ENCODE data around the gene TBL3. TPM values are rescaled to one million over a fixed set of nuclear protein-coding genes. Genes with fewer than 3 reads are reported as not detected.

TBL3 gene
- total RNA-seq, 1 donor from 2014 or later, result 24.4 TPM

GRCh38 chr16:2023092-2024031 is 51.5 kb downstream of the TBL3 start:
- H3K36me3 ChIP-seq (ENCODE audit: insufficient read depth, low read length), result no peaks in the 10 kb centered on the region
- Mint-ChIP-seq H3K36me3 (ENCODE audit: low read depth, unreplicated experiment) (no peaks in the 10 kb centered on the region), H3K4me1 (ENCODE audit: low read depth, unreplicated experiment) (peaks cover 6% of the 10 kb centered on the region), H3K27ac (ENCODE audit: unreplicated experiment) (peak overlapping the region; percentile 78), H3K9me3 (ENCODE audit: unreplicated experiment) (no peaks in the 10 kb centered on the region), H3K4me3 (ENCODE audit: unreplicated experiment) (peak overlapping the region; percentile 71), H3K27me3 (ENCODE audit: low read depth, unreplicated experiment) (peaks cover 17% of the 10 kb centered on the region)
- TF ChIP-seq CTCF (IDR thresholded peaks at IDR 0.05; ENCODE audit: insufficient read depth, low read depth, low read length), result peak; percentile 77
- no peak for TF ChIP-seq EZH2 (IDR thresholded peaks at IDR 0.05; ENCODE audit: insufficient read depth, low read length)
- H3K27ac ChIP-seq (ENCODE audit: low read depth, low read length), result no peak overlapping the region
- H3K4me3 ChIP-seq (ENCODE audit: insufficient read depth, low read depth, low read length), result peak overlapping the region; percentile 32
- peak overlapping the region; percentile 96 for H2AFZ ChIP-seq (ENCODE audit: low read depth, low read length)
- no peaks in the 10 kb centered on the region for H3K9me3 ChIP-seq (ENCODE audit: insufficient read depth, low read depth, low read length)
- peaks cover 22% of the 10 kb centered on the region for H3K4me1 ChIP-seq (ENCODE audit: insufficient read depth, low read length)
- no peaks in the 10 kb centered on the region for H3K27me3 ChIP-seq (ENCODE audit: insufficient read depth, low read length)
- peak overlapping the region; percentile 94 for H3K4me2 ChIP-seq (ENCODE audit: low read length)
- FAIRE-seq (no peak), DNase-seq (ENCODE audit: low read depth) (peak; percentile 47)
- peaks cover 10% of the 10 kb centered on the region for H4K20me1 ChIP-seq (ENCODE audit: insufficient read depth, low read length)
- peak overlapping the region; percentile 66 for H3K9ac ChIP-seq (ENCODE audit: low read length)
- peaks cover 11% of the 10 kb centered on the region for H3K79me2 ChIP-seq (ENCODE audit: insufficient read depth, low read length)

GRCh38 chr16:2024032-2024420 is 52.2 kb downstream of the TBL3 start:
- no peak for DNase-seq (ENCODE audit: low read depth)
- TF ChIP-seq CTCF (IDR thresholded peaks at IDR 0.05; ENCODE audit: insufficient read depth, low read depth, low read length) (no peak), EZH2 (IDR thresholded peaks at IDR 0.05; ENCODE audit: insufficient read depth, low read length) (no peak)
- Mint-ChIP-seq H3K4me1 (ENCODE audit: low read depth, unreplicated experiment) (peaks cover 7% of the 10 kb centered on the region), H3K36me3 (ENCODE audit: low read depth, unreplicated experiment) (no peaks in the 10 kb centered on the region), H3K4me3 (ENCODE audit: unreplicated experiment) (no peak overlapping the region), H3K27me3 (ENCODE audit: low read depth, unreplicated experiment) (peaks cover 12% of the 10 kb centered on the region), H3K27ac (ENCODE audit: unreplicated experiment) (peak overlapping the region; percentile 69), H3K9me3 (ENCODE audit: unreplicated experiment) (no peaks in the 10 kb centered on the region)
- no peak overlapping the region for H3K9ac ChIP-seq (ENCODE audit: low read length)
- FAIRE-seq, result no peak
- H3K4me1 ChIP-seq (ENCODE audit: insufficient read depth, low read length), result peaks cover 25% of the 10 kb centered on the region
- H3K79me2 ChIP-seq (ENCODE audit: insufficient read depth, low read length), result peaks cover 18% of the 10 kb centered on the region
- H3K9me3 ChIP-seq (ENCODE audit: insufficient read depth, low read depth, low read length), result no peaks in the 10 kb centered on the region
- peaks cover 17% of the 10 kb centered on the region for H4K20me1 ChIP-seq (ENCODE audit: insufficient read depth, low read length)
- no peak overlapping the region for H2AFZ ChIP-seq (ENCODE audit: low read depth, low read length)
- H3K27me3 ChIP-seq (ENCODE audit: insufficient read depth, low read length), result no peaks in the 10 kb centered on the region
- H3K4me2 ChIP-seq (ENCODE audit: low read length), result peak overlapping the region; percentile 94
- no peak overlapping the region for H3K27ac ChIP-seq (ENCODE audit: low read depth, low read length)
- no peaks in the 10 kb centered on the region for H3K36me3 ChIP-seq (ENCODE audit: insufficient read depth, low read length)
- no peak overlapping the region for H3K4me3 ChIP-seq (ENCODE audit: insufficient read depth, low read depth, low read length)

GRCh38 chr16:2025251-2025650 is 53.4 kb downstream of the TBL3 start:
- H3K79me2 ChIP-seq (ENCODE audit: insufficient read depth, low read length), result peaks cover 27% of the 10 kb centered on the region
- H3K27me3 ChIP-seq (ENCODE audit: insufficient read depth, low read length), result no peaks in the 10 kb centered on the region
- no peak overlapping the region for H3K4me2 ChIP-seq (ENCODE audit: low read length)
- TF ChIP-seq CTCF (IDR thresholded peaks at IDR 0.05; ENCODE audit: insufficient read depth, low read depth, low read length), result no peak
- no peak overlapping the region for H3K4me3 ChIP-seq (ENCODE audit: insufficient read depth, low read depth, low read length)
- DNase-seq (ENCODE audit: low read depth), result no peak
- H3K4me3 Mint-ChIP-seq (ENCODE audit: unreplicated experiment), result no peak overlapping the region
- no peak for FAIRE-seq
- peaks cover 9% of the 10 kb centered on the region for H3K27me3 Mint-ChIP-seq (ENCODE audit: low read depth, unreplicated experiment)
- no peak overlapping the region for H3K27ac ChIP-seq (ENCODE audit: low read depth, low read length)
- H3K36me3 Mint-ChIP-seq (ENCODE audit: low read depth, unreplicated experiment), result no peaks in the 10 kb centered on the region
- H3K27ac Mint-ChIP-seq (ENCODE audit: unreplicated experiment), result no peak overlapping the region
- no peak overlapping the region for H3K9ac ChIP-seq (ENCODE audit: low read length)
- peaks cover 23% of the 10 kb centered on the region for H4K20me1 ChIP-seq (ENCODE audit: insufficient read depth, low read length)
- H2AFZ ChIP-seq (ENCODE audit: low read depth, low read length), result no peak overlapping the region
- H3K4me1 Mint-ChIP-seq (ENCODE audit: low read depth, unreplicated experiment), result peaks cover 7% of the 10 kb centered on the region
- H3K9me3 ChIP-seq (ENCODE audit: insufficient read depth, low read depth, low read length), result no peaks in the 10 kb centered on the region
- H3K36me3 ChIP-seq (ENCODE audit: insufficient read depth, low read length), result no peaks in the 10 kb centered on the region
- H3K9me3 Mint-ChIP-seq (ENCODE audit: unreplicated experiment), result no peaks in the 10 kb centered on the region
- peaks cover 22% of the 10 kb centered on the region for H3K4me1 ChIP-seq (ENCODE audit: insufficient read depth, low read length)
